GM18909 (cell line): Measurements from ENCODE around the gene RHOD.

Experiments
- ATAC-seq: cut with Tn5 transposase; IDR thresholded peaks from one replicate; pipeline ENCODE4 v1.9.1; 2021; ENCODE audit warnings: mild to moderate bottlenecking; ENCODE audit not compliant: unreplicated experiment, poor library complexity

RHOD gene

DNA sequence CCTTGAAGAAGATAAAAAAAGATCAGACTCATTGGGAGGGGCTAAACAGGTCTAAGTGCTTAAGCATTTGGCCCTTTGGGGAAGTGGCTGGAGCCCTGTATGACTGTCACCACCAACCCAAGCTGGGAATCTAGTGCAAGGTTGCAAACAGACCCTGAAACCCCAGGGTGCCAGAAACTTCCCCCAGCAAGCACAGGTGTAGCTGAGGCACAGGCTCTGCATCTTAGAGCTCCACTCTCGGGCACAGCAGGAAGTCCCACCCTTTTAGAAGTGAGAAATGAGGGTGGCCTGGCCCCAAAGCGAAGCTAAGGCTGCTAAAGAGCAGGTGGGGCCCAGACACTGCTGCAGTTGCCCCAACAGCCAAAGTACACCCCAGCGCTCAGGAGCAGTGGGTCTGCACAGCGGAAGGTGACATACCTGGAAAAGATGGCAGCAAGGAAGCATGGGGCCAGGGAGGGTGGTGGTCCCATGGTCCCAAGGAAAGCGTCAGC is 56.6 kb downstream of the RHOD start:
- peak; percentile 57 for ATAC-seq

DNA sequence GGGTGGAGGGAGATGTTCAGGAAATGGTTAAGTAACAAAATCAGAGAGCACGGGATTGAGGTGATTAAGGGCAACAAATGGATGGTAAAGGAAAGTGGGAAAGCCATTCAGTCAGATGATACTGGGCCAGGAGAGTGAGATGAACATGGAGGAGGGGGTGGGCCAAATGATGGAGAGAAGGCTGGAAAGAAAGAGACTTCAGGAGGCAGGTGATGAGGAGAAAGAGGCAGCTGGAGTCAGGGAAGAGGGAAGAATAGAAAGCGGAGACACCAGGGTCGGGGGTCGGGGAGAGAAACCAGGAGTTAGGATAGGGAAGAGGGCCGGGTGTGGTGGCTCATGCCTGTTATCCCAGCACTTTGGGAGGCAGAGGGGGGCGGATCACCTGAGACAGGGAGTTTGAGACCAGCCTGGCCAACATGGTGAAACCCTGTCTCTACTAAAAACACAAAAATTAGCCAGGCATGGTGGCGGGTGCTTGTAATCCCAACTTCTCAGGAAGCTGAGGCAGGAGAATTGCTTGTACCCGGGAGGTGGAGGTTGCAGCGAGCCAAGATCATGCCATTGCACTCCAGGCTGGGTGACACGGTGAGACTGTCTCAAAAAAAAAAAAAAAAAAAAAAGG is 57.7 kb downstream of the RHOD start:
- ATAC-seq: no peak

DNA sequence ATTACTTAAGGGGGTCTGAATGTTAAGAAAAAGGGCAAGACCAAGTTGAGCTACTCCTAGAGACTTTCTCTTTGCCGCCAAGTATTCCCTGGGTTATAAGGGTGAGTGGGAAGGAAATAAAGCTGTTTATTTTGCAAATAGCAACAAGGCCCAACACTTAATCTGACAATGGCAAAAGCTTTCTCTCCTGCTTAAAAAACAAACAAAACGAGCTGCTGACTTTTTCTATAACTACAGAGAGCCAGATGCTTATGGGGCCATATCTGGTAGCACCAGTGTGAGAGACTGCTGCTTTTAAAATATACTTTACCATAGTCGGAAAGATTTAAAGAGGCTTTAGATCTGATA is 60.1 kb downstream of the RHOD start:
- no peak for ATAC-seq

DNA sequence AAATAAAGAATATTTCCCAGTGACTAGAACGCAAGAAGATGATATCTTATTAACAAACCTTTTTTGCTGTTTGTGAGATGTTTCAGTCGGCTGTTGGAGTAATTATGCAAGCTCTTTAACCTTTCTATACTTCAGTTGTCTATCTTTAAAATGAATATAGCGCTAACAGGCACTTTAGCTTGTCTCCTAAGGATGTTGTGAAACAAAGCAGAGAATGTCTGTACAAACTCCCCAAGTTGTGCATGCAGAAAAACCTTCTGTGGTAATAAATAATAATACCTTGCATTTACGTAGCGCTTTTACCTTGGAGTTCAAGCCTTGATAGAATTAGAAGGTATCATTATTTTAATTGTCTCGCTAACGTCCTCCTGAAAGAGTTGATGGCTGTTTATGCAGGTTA is 60.5 kb downstream of the RHOD start:
- no peak for ATAC-seq

DNA sequence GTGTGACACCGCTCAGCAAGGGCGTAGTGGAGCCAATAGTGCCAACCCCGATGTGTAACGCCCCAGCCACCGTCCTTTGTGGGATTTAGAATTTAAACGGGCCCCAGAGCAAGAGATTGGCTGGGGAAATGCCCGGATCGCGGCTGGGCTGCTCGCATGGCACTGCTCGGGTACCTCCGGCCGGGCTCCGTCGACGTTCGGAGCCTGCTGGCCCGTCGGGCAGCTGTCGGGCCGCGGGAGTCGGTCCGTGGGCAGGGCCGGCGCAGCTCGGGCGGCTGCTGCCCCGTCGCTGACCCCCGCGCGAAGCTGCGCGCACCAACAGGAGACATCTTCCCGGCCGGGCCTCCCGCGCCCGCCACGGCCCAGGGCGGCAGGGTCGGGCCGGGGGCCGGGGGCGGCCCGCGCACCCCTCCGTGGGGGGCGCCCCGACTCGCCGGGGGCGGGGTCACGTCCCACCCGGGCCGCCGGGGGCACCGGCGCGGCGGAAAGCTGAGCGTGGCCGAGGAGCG is 61.1 kb downstream of the RHOD start:
- peak; percentile 19 for ATAC-seq

DNA sequence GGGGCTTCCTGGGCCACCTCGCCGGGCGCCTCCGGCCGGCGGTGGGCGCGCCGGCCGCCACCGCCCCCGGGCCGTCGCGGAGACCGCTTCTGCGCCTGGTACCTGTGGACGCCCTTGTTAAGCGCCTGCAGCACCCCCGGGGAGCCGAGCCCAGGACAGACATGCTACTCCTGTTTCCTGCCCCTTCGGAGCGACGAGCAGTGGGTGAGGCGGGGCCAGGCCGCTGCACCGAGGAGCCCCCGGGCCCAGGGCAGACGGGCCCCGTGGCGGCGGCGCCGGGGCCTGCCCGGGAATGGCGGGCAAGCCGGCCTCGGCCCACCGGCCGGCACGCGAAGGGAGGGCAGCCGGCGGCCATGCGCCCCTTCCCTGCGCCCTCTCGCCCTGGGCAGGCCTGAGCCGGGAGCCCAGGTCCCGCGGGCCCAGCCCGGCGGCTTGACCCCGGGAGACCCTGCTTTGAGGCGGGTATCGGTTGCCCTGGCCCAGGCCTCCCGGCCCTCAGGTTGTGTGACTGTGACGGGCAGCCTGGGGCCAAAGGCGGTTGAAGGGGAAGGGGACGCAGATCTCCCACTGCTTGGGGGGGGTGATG is 61.6 kb downstream of the RHOD start:
- peak; percentile 17 for ATAC-seq

DNA sequence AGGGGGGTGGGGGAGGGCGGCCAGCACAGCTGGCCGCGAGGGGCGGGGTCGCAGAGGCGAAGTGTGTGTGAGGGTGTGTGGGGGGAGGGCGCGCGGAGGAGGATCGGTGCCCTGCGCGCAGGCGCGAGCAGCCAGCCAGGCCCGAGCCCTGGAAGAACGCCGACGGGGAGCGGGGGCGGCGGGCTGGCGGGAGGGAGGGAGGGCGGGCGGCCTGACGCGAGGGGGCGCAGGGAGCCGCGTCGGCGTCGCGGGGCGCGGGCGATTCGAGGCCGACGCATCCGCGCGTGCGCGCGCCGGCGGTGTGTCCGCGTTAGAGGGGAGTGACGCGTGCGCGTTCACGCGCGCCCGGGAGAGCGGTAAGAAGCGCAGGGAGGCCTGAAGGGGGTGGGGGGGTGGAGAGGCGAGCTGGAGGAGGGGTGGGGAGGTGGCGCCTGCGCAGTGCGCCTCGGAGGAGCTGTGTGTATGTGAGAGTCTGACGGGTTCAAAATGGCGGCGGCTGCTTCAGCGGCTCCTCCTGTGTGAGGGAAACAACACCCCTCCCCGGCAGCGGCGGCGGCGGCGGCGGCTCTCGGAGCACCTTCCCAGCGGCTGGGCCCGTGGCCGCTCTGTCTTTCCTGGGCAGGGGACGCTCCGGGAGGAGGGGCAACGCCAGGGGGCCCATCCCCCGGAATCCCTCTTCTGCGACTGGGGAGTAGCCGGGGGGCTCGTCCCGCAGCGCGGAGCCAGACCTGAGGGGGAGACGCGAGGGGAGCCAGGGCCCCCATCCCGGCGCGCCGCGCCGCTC is 62.3 kb downstream of the RHOD start, which contains the start of gene KDM2A:
Gene KDM2A, plus strand, starts transcription at position 463 of the 784 bp plus-strand sequence. CDS start 2,054 bp downstream, outside the sequence.
- peak; percentile 66 for ATAC-seq

DNA sequence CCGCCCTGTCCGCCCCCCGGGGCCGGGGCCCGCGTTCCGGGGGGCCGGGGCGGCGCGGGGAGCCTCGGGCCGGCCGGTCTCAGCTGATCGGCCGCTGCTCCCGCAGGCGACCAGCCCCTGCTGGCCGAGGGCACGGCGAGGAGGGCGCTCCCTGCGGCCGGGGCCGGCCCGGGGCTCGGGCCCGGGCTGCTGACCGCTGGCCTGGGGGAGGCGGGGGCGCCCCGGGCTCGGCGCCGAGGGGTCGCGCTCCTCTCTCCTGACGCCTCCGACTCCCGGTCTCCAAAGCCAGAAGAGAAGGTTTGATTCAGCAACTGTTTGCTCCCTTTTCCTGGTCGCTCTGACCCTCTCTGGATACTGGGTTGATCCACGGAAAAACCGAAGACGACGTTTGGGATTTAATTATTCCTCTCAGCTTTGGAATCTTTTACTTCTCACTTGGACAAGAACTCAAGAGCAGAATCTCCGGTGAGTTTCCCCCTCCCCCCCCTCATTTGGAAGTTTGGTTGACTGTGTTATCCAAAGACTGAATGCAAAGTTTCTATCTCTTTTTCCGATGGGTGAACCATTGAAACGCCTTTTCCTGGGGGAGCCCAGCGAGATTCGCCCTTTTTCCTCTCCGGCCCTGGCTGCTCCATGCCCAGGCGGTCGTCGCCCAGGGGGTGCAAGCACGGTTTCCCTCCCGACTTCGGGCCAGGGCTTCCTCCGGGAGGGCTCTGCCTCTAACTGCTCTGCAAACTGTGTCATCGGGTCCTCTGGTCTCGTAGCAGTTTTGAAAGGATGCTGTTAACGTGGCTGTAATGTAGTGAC is 63.1 kb downstream of the RHOD start:
- ATAC-seq: peak; percentile 27

DNA sequence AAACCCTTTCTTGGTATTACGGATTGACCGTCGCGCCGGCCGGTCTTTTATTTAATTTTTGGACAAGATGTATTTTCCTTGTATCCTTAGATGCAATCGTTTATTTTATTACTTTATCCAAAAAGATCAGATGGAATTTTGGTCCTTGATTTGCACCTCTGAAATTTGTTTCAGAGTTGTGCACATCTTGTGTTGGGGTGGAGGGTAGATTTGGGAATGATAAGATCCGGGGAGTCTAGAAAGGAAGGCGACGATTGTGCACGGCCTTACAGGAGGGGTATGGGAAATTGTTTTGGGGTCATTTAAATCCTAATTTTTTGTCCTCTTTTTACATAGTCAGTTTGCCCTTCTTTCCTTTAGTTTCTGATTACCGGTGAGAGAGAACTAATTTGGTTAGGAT is 63.8 kb downstream of the RHOD start:
- ATAC-seq: no peak

DNA sequence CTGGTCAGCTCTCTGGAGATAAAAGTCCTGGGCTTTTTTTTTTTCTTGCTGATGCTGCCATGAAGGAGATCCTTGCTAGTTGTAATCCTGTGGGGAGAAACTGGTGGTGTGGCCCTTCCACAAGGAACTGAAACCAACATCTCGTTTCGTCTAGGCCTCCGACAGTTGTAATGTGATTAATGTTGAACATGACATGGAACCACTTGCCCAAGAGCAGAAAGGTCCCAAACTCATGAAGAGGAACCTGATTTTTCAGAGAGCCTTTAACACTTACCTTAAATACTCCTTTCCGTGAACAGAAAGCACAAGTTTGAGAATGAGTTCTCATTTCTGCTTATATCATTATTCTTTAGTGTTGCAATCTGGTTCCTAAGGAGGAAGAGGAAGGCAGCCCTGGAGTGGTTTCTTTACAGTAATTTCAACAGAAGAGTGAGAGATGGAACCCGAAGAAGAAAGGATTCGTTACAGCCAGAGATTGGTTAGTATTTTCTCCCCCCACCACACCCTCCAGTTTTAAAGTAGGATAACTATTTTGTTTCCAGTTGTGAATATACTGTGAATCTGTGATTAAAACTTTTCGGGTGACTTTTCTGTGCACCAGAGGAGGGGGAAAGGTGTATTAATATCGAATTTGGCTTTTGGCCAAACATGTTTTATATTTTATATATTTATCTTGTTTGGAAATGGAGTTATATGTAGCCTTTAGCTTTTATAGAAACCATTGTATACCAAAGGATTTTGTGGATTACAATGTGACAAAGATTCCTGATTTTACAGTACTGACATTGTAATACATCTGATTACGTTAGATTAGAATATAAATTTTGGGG is 64.4 kb downstream of the RHOD start:
- no peak for ATAC-seq
